Anterior cingulate cortex (tissue), 58 donors: Measurements from ENCODE around the gene ADAMTS10.
"Not testable (repeated sequence)": the region's sequence is repeated elsewhere in the genome, so short reads cannot be mapped to it uniquely, and the experiment has no call there.

ENCODE experiments used
- DNase-seq, 58 donors: peaks; one replicate each; lab custom pipeline; 2025; lab: John Stamatoyannopoulos, UW

ADAMTS10 gene

GRCh38 chr19:8610041-8610935 is at the start of gene ADAMTS10:
Gene ADAMTS10, minus strand, starts transcription at chr19:8610715. Its CDS starts 5,005 bp downstream, at chr19:8605710.
- peak in 21 of 58 donors; percentile 6 to 63 (median 26) for DNase-seq

GRCh38 chr19:8659905-8660304 is 49.4 kb upstream of the ADAMTS10 start:
- DNase-seq, result no peak

- DNase-seq, result no peak
Measured at GRCh38 chr19:8657869-8658268, 47.4 kb upstream of the ADAMTS10 start.

GRCh38 chr19:8655340-8655709 is 44.8 kb upstream of the ADAMTS10 start:
- peak in 1 of 58 donors; percentile 1 for DNase-seq

- DNase-seq, result peak in 20 of 58 donors; percentile 1 to 39 (median 12)
Measured at GRCh38 chr19:8654591-8655339, 44.2 kb upstream of the ADAMTS10 start.

GRCh38 chr19:8648240-8648639 is 37.7 kb upstream of the ADAMTS10 start:
- DNase-seq, result no peak

GRCh38 chr19:8643860-8644653 is 33.5 kb upstream of the ADAMTS10 start:
- DNase-seq, result no peak

- DNase-seq, result no peak
Measured at GRCh38 chr19:8642561-8642960, 32.0 kb upstream of the ADAMTS10 start.

GRCh38 chr19:8641908-8642547 is 31.5 kb upstream of the ADAMTS10 start:
- no peak for DNase-seq

GRCh38 chr19:8641221-8641907 is 30.8 kb upstream of the ADAMTS10 start:
- no peak for DNase-seq

GRCh38 chr19:8640402-8641004 is 30.0 kb upstream of the ADAMTS10 start:
- peak in 3 of 58 donors; percentile 2 to 42 (median 23) for DNase-seq

GRCh38 chr19:8639821-8640401 is 29.4 kb upstream of the ADAMTS10 start:
- DNase-seq, result no peak

- DNase-seq, result peak in 10 of 58 donors; percentile 0 to 30 (median 4)
Measured at GRCh38 chr19:8638078-8638619, 27.6 kb upstream of the ADAMTS10 start.

GRCh38 chr19:8637070-8637469 is 26.6 kb upstream of the ADAMTS10 start:
- DNase-seq, result not testable (repeated sequence)

- DNase-seq, result no peak
Measured at GRCh38 chr19:8635422-8635821, 24.9 kb upstream of the ADAMTS10 start.

- DNase-seq, result peak in 44 of 58 donors; percentile 1 to 95 (median 49)
Measured at GRCh38 chr19:8631425-8631819, 20.9 kb upstream of the ADAMTS10 start.

GRCh38 chr19:8630796-8631424 is 20.4 kb upstream of the ADAMTS10 start:
- DNase-seq, result peak in 12 of 58 donors; percentile 3 to 95 (median 44)
